Mesothelial cell of epicardium (in vitro differentiated cells): ENCODE measurements around the gene SHROOM3. TPM values are rescaled to one million over a fixed set of nuclear protein-coding genes. Genes with fewer than 3 reads are reported as not detected.

ENCODE experiments used
- DNase-seq, 2 experiments: peaks; one replicate each; pipeline ENCODE4 v3.0.0; 2021; ENCODE audit warnings: low spot score in 2 of 2; ENCODE audit not compliant: unreplicated experiment in 2 of 2
- H3K27ac Mint-ChIP-seq: 2 replicates; pipeline ENCODE4 v1.8.0; 2021; ENCODE audit warnings: mixed read lengths
- H3K27me3 Mint-ChIP-seq: 2 replicates; pipeline ENCODE4 v1.8.0; 2021; ENCODE audit warnings: low read depth, mixed read lengths
- H3K36me3 Mint-ChIP-seq: 2 replicates; pipeline ENCODE4 v1.8.0; 2021; ENCODE audit warnings: mixed read lengths
- H3K4me1 Mint-ChIP-seq: 2 replicates; pipeline ENCODE4 v1.8.0; 2021; ENCODE audit warnings: mixed read lengths
- H3K4me3 Mint-ChIP-seq: 2 replicates; pipeline ENCODE4 v1.8.0; 2021; ENCODE audit warnings: mild to moderate bottlenecking, moderate library complexity, mixed read lengths
- H3K9me3 Mint-ChIP-seq: 2 replicates; pipeline ENCODE4 v1.8.0; 2021; ENCODE audit warnings: mixed read lengths
- CTCF ChIP-seq: fragments of 200-600 bp; sonication (generic); IDR thresholded peaks from one replicate; pipeline ENCODE4 v1.5.0; 2021; ENCODE audit warnings: antibody characterized with exemption; ENCODE audit not compliant: unreplicated experiment
- total RNA-seq: library from RNA; stranded (reverse); gene quantifications from 3 replicates; pipeline ENCODE4 v1.2.1, GENCODE V29; 2021

SHROOM3 gene
- total RNA-seq, 1 donor from 2014 or later: 62.7 TPM

GRCh38 chr4:76568262-76568661 is 133.2 kb downstream of the SHROOM3 start:
- Mint-ChIP-seq H3K4me1 (peaks cover 34% of the 10 kb centered on the region), H3K27me3 (no peaks in the 10 kb centered on the region), H3K9me3 (no peaks in the 10 kb centered on the region), H3K4me3 (no peak overlapping the region), H3K36me3 (no peaks in the 10 kb centered on the region), H3K27ac (no peak overlapping the region)
- DNase-seq: no peak
- no peak for TF ChIP-seq CTCF

- no peak for DNase-seq
- Mint-ChIP-seq H3K4me3 (no peak overlapping the region), H3K9me3 (peaks cover 1% of the 10 kb centered on the region), H3K36me3 (no peaks in the 10 kb centered on the region), H3K27me3 (no peaks in the 10 kb centered on the region), H3K27ac (no peak overlapping the region), H3K4me1 (peaks cover 25% of the 10 kb centered on the region)
- TF ChIP-seq CTCF: no peak
Measured at GRCh38 chr4:76569225-76569624, 134.2 kb downstream of the SHROOM3 start.

- TF ChIP-seq CTCF: no peak
- H3K27ac Mint-ChIP-seq: no peak overlapping the region
- H3K9me3 Mint-ChIP-seq: peaks cover 6% of the 10 kb centered on the region
- no peak for DNase-seq
- H3K27me3 Mint-ChIP-seq: no peaks in the 10 kb centered on the region
- H3K4me3 Mint-ChIP-seq: no peak overlapping the region
- H3K36me3 Mint-ChIP-seq: no peaks in the 10 kb centered on the region
- peaks cover 20% of the 10 kb centered on the region for H3K4me1 Mint-ChIP-seq
Measured at GRCh38 chr4:76569706-76570105, 134.7 kb downstream of the SHROOM3 start.

- H3K27me3 Mint-ChIP-seq: no peaks in the 10 kb centered on the region
- no peak for TF ChIP-seq CTCF
- H3K9me3 Mint-ChIP-seq: peaks cover 12% of the 10 kb centered on the region
- no peak overlapping the region for H3K4me3 Mint-ChIP-seq
- H3K27ac Mint-ChIP-seq: no peak overlapping the region
- H3K4me1 Mint-ChIP-seq: peaks cover 20% of the 10 kb centered on the region
- no peak for DNase-seq
- no peaks in the 10 kb centered on the region for H3K36me3 Mint-ChIP-seq
Measured at GRCh38 chr4:76570141-76570973, 135.3 kb downstream of the SHROOM3 start.

- DNase-seq: no peak
- Mint-ChIP-seq H3K4me1 (peaks cover 20% of the 10 kb centered on the region), H3K27me3 (no peaks in the 10 kb centered on the region), H3K9me3 (peaks cover 12% of the 10 kb centered on the region), H3K4me3 (no peak overlapping the region), H3K36me3 (no peaks in the 10 kb centered on the region), H3K27ac (no peak overlapping the region)
- no peak for TF ChIP-seq CTCF
Measured at GRCh38 chr4:76571274-76571673, 136.2 kb downstream of the SHROOM3 start.

GRCh38 chr4:76572224-76572623 is 137.2 kb downstream of the SHROOM3 start:
- no peak for DNase-seq
- H3K4me1 Mint-ChIP-seq: peaks cover 14% of the 10 kb centered on the region
- no peak overlapping the region for H3K4me3 Mint-ChIP-seq
- no peak overlapping the region for H3K27ac Mint-ChIP-seq
- H3K9me3 Mint-ChIP-seq: peaks cover 12% of the 10 kb centered on the region
- no peaks in the 10 kb centered on the region for H3K27me3 Mint-ChIP-seq
- no peak for TF ChIP-seq CTCF
- H3K36me3 Mint-ChIP-seq: no peaks in the 10 kb centered on the region
